HG03571 (cell line): Measurements from ENCODE around the gene BANP.
A peak's percentile ranks its signal among the peaks of the same experiment; 100 is the strongest.
"Not testable (repeated sequence)": the region's sequence is repeated elsewhere in the genome, so short reads cannot be mapped to it uniquely, and the experiment has no call there.

Experiments used
- ATAC-seq: cut with Tn5 transposase; IDR thresholded peaks from one replicate; pipeline ENCODE4 v1.9.1; 2021; ENCODE audit not compliant: unreplicated experiment

The BANP gene

GRCh38 chr16:88044121-88044581 is 92.9 kb downstream of the BANP start:
- peak; percentile 58 for ATAC-seq

- ATAC-seq, result not testable (repeated sequence)
Observed at GRCh38 chr16:88045361-88045760, 94.1 kb downstream of the BANP start.

GRCh38 chr16:88045820-88046303 is 94.6 kb downstream of the BANP start:
- ATAC-seq, result peak; percentile 72

- no peak for ATAC-seq
Observed at GRCh38 chr16:88047462-88047861, 96.2 kb downstream of the BANP start.

- no peak for ATAC-seq
Observed at GRCh38 chr16:88048985-88049384, 97.8 kb downstream of the BANP start.

- ATAC-seq, result no peak
Observed at GRCh38 chr16:88049561-88050545, 98.6 kb downstream of the BANP start.

GRCh38 chr16:88050952-88051660 is 99.9 kb downstream of the BANP start:
- ATAC-seq, result no peak

GRCh38 chr16:88052661-88053060 is 101.4 kb downstream of the BANP start:
- no peak for ATAC-seq

- not testable (repeated sequence) for ATAC-seq
Observed at GRCh38 chr16:88053479-88053878, 102.2 kb downstream of the BANP start.

- ATAC-seq, result no peak
Observed at GRCh38 chr16:88055356-88055755, 104.1 kb downstream of the BANP start.

- ATAC-seq, result no peak
Observed at GRCh38 chr16:88056212-88056611, 105.0 kb downstream of the BANP start.

- no peak for ATAC-seq
Observed at GRCh38 chr16:88057656-88058055, 106.4 kb downstream of the BANP start.

- ATAC-seq, result no peak
Observed at GRCh38 chr16:88058136-88058535, 106.9 kb downstream of the BANP start.

GRCh38 chr16:88058817-88059216 is 107.6 kb downstream of the BANP start:
- ATAC-seq, result no peak

GRCh38 chr16:88059701-88060386 is 108.6 kb downstream of the BANP start:
- ATAC-seq, result no peak

- ATAC-seq, result no peak
Observed at GRCh38 chr16:88060524-88061219, 109.4 kb downstream of the BANP start.

GRCh38 chr16:88061346-88062110 is 110.3 kb downstream of the BANP start:
- ATAC-seq, result no peak

- ATAC-seq, result no peak
Observed at GRCh38 chr16:88062341-88063210, 111.3 kb downstream of the BANP start.
